Neural progenitor cell (in vitro differentiated cells): ENCODE data around the gene EHD4.

Experiments
- EZH2phosphoT487 ChIP-seq: fragments of 200-600 bp; sonication (generic); IDR thresholded peaks from 2 replicates; pipeline ENCODE4 v1.6.1; 2017; ENCODE audit warnings: antibody characterized with exemption
- TF ChIP-seq, protein P1 (sequence below): fragments of 200-600 bp; sonication (generic); IDR thresholded peaks from 2 replicates; pipeline ENCODE4 v1.5.1; 2017; ENCODE audit warnings: antibody characterized with exemption, mild to moderate bottlenecking

DNA sequence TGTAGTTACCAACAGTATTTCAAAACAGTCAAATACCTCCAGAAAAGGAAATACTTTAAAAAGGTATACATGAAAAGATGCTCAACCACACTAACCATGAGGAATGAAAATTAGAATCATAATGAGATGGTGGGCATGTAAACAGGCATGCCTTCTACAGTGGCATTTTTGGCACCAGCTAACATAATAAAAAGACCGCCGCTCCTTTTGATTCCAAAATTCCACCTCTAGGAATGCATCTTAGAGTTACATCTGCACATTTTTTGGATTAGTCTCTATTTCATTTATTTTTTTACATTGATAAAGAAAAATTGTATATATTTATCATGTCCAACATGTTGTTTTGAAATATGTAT, 41.5 kb downstream of the EHD4 start:
- TF ChIP-seq, protein P1, sequence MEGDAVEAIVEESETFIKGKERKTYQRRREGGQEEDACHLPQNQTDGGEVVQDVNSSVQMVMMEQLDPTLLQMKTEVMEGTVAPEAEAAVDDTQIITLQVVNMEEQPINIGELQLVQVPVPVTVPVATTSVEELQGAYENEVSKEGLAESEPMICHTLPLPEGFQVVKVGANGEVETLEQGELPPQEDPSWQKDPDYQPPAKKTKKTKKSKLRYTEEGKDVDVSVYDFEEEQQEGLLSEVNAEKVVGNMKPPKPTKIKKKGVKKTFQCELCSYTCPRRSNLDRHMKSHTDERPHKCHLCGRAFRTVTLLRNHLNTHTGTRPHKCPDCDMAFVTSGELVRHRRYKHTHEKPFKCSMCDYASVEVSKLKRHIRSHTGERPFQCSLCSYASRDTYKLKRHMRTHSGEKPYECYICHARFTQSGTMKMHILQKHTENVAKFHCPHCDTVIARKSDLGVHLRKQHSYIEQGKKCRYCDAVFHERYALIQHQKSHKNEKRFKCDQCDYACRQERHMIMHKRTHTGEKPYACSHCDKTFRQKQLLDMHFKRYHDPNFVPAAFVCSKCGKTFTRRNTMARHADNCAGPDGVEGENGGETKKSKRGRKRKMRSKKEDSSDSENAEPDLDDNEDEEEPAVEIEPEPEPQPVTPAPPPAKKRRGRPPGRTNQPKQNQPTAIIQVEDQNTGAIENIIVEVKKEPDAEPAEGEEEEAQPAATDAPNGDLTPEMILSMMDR, result no peak
- TF ChIP-seq EZH2phosphoT487, result no peak
